Immature natural killer cell (primary cell): ENCODE data around the gene HES2. TPM values are rescaled to one million over a fixed set of nuclear protein-coding genes. Genes with fewer than 3 reads are reported as not detected.
A peak's percentile ranks its signal among the peaks of the same experiment; 100 is the strongest.
"Not testable (repeated sequence)": the region's sequence is repeated elsewhere in the genome, so short reads cannot be mapped to it uniquely, and the experiment has no call there.

Experiments used
- DNase-seq, 3 donors: peaks; one replicate each; pipeline ENCODE4 v3.0.0; 2022; ENCODE audit warnings: mixed read lengths in 1 of 3
- H3K27ac Mint-ChIP-seq, 6 donors: one replicate each; pipeline ENCODE4 v1.8.0; 2020; ENCODE audit warnings: mixed read lengths in 6 of 6, mild to moderate bottlenecking in 5 of 6, inconsistent platforms in 4 of 6, moderate library complexity in 3 of 6
- H3K27me3 Mint-ChIP-seq, 3 donors: one replicate each; pipeline ENCODE4 v1.8.0; 2020 to 2021; ENCODE audit warnings: low read depth in 3 of 3, mild to moderate bottlenecking in 3 of 3, mixed read lengths in 3 of 3, moderate library complexity in 3 of 3, inconsistent platforms in 1 of 3
- H3K36me3 Mint-ChIP-seq, 3 donors: one replicate each; pipeline ENCODE4 v1.8.0; 2020; ENCODE audit warnings: mixed read lengths in 3 of 3, inconsistent platforms in 2 of 3, mild to moderate bottlenecking in 2 of 3
- H3K4me1 Mint-ChIP-seq, 2 donors: one replicate each; pipeline ENCODE4 v1.8.0; 2020; ENCODE audit warnings: inconsistent platforms in 2 of 2, mild to moderate bottlenecking in 2 of 2, mixed read lengths in 2 of 2, moderate library complexity in 1 of 2
- H3K4me3 Mint-ChIP-seq, 5 donors: one replicate each; pipeline ENCODE4 v1.8.0; 2020; ENCODE audit warnings: mild to moderate bottlenecking in 5 of 5, mixed read lengths in 5 of 5, inconsistent platforms in 3 of 5, moderate library complexity in 3 of 5
- H3K9me3 Mint-ChIP-seq, 6 donors: one replicate each; pipeline ENCODE4 v1.8.0; 2020; ENCODE audit warnings: mild to moderate bottlenecking in 6 of 6, mixed read lengths in 6 of 6, inconsistent platforms in 4 of 6, moderate library complexity in 3 of 6
- polyA plus RNA-seq, 3 donors: library from polyadenylated mRNA; unstranded; fragments of 300-500 nt; fragmentation: Illumina TruSeq; gene quantifications; one replicate each; pipeline ENCODE4 v1.2.3, GENCODE V29; 2021

The HES2 gene
- polyA plus RNA-seq, 3 donors from 2014 or later: not detected

GRCh38 chr1:6391951-6392808, 27.5 kb downstream of the HES2 start:
- peaks cover 3 to 15% (median 6%) of the 10 kb centered on the region in 3 donors for H3K27me3 Mint-ChIP-seq
- peaks cover 24 to 27% of the 10 kb centered on the region in 2 donors for H3K4me1 Mint-ChIP-seq
- H3K27ac Mint-ChIP-seq: peak overlapping the region; percentile 62 to 88 (median 70)
- no peaks in the 10 kb centered on the region for H3K9me3 Mint-ChIP-seq
- H3K36me3 Mint-ChIP-seq: no peaks in the 10 kb centered on the region
- no peak for DNase-seq
- peak overlapping the region; percentile 71 to 82 (median 78) for H3K4me3 Mint-ChIP-seq

GRCh38 chr1:6389971-6390370, 29.7 kb downstream of the HES2 start:
- Mint-ChIP-seq H3K27me3 (peaks cover 3 to 11% (median 4%) of the 10 kb centered on the region in 3 donors), H3K4me3 (no peak overlapping the region), H3K9me3 (no peaks in the 10 kb centered on the region), H3K36me3 (no peaks in the 10 kb centered on the region), H3K27ac (no peak overlapping the region), H3K4me1 (peaks cover 21 to 22% of the 10 kb centered on the region in 2 donors)
- no peak for DNase-seq

GRCh38 chr1:6386371-6386949, 33.3 kb downstream of the HES2 start:
- Mint-ChIP-seq H3K27me3 (no peaks in the 10 kb centered on the region), H3K36me3 (no peaks in the 10 kb centered on the region), H3K27ac (no peak overlapping the region), H3K4me3 (no peak overlapping the region), H3K9me3 (peaks cover 0 to 2% (median 0%) of the 10 kb centered on the region in 6 donors), H3K4me1 (no peaks in the 10 kb centered on the region)
- no peak for DNase-seq

GRCh38 chr1:6385488-6386191, 34.1 kb downstream of the HES2 start:
- DNase-seq: no peak
- no peak overlapping the region for H3K4me3 Mint-ChIP-seq
- H3K27ac Mint-ChIP-seq: no peak overlapping the region
- peaks cover 0 to 2% (median 0%) of the 10 kb centered on the region in 6 donors for H3K9me3 Mint-ChIP-seq
- no peaks in the 10 kb centered on the region for H3K36me3 Mint-ChIP-seq
- H3K4me1 Mint-ChIP-seq: peaks cover 0 to 2% of the 10 kb centered on the region in 2 donors
- H3K27me3 Mint-ChIP-seq: no peaks in the 10 kb centered on the region

GRCh38 chr1:6384962-6385361, 34.8 kb downstream of the HES2 start:
- no peak overlapping the region for H3K27ac Mint-ChIP-seq

GRCh38 chr1:6384135-6384534, 35.6 kb downstream of the HES2 start:
- H3K9me3 Mint-ChIP-seq: peaks cover 0 to 2% (median 0%) of the 10 kb centered on the region in 6 donors
- peaks cover 0 to 2% of the 10 kb centered on the region in 2 donors for H3K4me1 Mint-ChIP-seq
- H3K4me3 Mint-ChIP-seq: no peak overlapping the region
- no peaks in the 10 kb centered on the region for H3K36me3 Mint-ChIP-seq
- H3K27me3 Mint-ChIP-seq: peaks cover 0 to 2% (median 0%) of the 10 kb centered on the region in 3 donors
- no peak for DNase-seq
- H3K27ac Mint-ChIP-seq: no peak overlapping the region

More at GRCh38 chr1:6384962-6385361, 34.8 kb downstream of the HES2 start:
- H3K9me3 Mint-ChIP-seq: peaks cover 0 to 2% (median 0%) of the 10 kb centered on the region in 6 donors
- H3K36me3 Mint-ChIP-seq: no peaks in the 10 kb centered on the region
- H3K4me1 Mint-ChIP-seq: peaks cover 0 to 2% of the 10 kb centered on the region in 2 donors
- no peak overlapping the region for H3K4me3 Mint-ChIP-seq
- H3K27me3 Mint-ChIP-seq: no peaks in the 10 kb centered on the region
- DNase-seq: no peak

GRCh38 chr1:6380037-6380436, 39.7 kb downstream of the HES2 start:
- no peak for DNase-seq
- no peak overlapping the region for H3K4me3 Mint-ChIP-seq
- peaks cover 0 to 3% (median 0%) of the 10 kb centered on the region in 3 donors for H3K27me3 Mint-ChIP-seq
- no peak overlapping the region for H3K27ac Mint-ChIP-seq
- H3K36me3 Mint-ChIP-seq: no peaks in the 10 kb centered on the region
- peaks cover 0 to 2% (median 0%) of the 10 kb centered on the region in 6 donors for H3K9me3 Mint-ChIP-seq
- peaks cover 0 to 2% of the 10 kb centered on the region in 2 donors for H3K4me1 Mint-ChIP-seq

- DNase-seq: no peak
- H3K36me3 Mint-ChIP-seq: no peaks in the 10 kb centered on the region
- H3K27me3 Mint-ChIP-seq: peaks cover 0 to 3% (median 0%) of the 10 kb centered on the region in 3 donors
- peaks cover 0 to 2% of the 10 kb centered on the region in 2 donors for H3K4me1 Mint-ChIP-seq
- H3K9me3 Mint-ChIP-seq: peaks cover 0 to 2% (median 0%) of the 10 kb centered on the region in 6 donors
- H3K4me3 Mint-ChIP-seq: no peak overlapping the region
- no peak overlapping the region for H3K27ac Mint-ChIP-seq
Measured at GRCh38 chr1:6378096-6378746, 41.5 kb downstream of the HES2 start.

- Mint-ChIP-seq H3K9me3 (no peaks in the 10 kb centered on the region), H3K27ac (no peak overlapping the region), H3K36me3 (no peaks in the 10 kb centered on the region), H3K4me1 (peaks cover 0 to 4% of the 10 kb centered on the region in 2 donors), H3K27me3 (peaks cover 0 to 2% (median 0%) of the 10 kb centered on the region in 3 donors), H3K4me3 (no peak overlapping the region)
- DNase-seq: no peak
Measured at GRCh38 chr1:6373961-6374720, 45.6 kb downstream of the HES2 start.

- H3K9me3 Mint-ChIP-seq, H3K27me3 Mint-ChIP-seq: not testable (repeated sequence)
Measured at GRCh38 chr1:6372236-6372635, 47.5 kb downstream of the HES2 start.

GRCh38 chr1:6370006-6370405, 49.7 kb downstream of the HES2 start:
- Mint-ChIP-seq H3K36me3 (no peaks in the 10 kb centered on the region), H3K27ac (no peak overlapping the region), H3K4me1 (peaks cover 5 to 10% of the 10 kb centered on the region in 2 donors), H3K27me3 (peaks cover 0 to 6% (median 5%) of the 10 kb centered on the region in 3 donors), H3K4me3 (no peak overlapping the region), H3K9me3 (no peaks in the 10 kb centered on the region)
- DNase-seq: no peak

More at GRCh38 chr1:6372236-6372635, 47.5 kb downstream of the HES2 start:
- not testable (repeated sequence) for H3K36me3 Mint-ChIP-seq, H3K4me3 Mint-ChIP-seq, DNase-seq, H3K4me1 Mint-ChIP-seq
- peak overlapping the region in 1 of 6 donors; percentile 40 for H3K27ac Mint-ChIP-seq

- Mint-ChIP-seq H3K36me3 (no peaks in the 10 kb centered on the region), H3K4me1 (peaks cover 22 to 26% of the 10 kb centered on the region in 2 donors), H3K27ac (no peak overlapping the region), H3K27me3 (peaks cover 0 to 10% (median 6%) of the 10 kb centered on the region in 3 donors), H3K4me3 (no peak overlapping the region), H3K9me3 (no peaks in the 10 kb centered on the region)
- no peak for DNase-seq
Measured at GRCh38 chr1:6367381-6368012, 52.2 kb downstream of the HES2 start.
